Effector memory CD8-positive, alpha-beta T cell (primary cell): ENCODE measurements around the gene LONP2.
"Not testable (repeated sequence)": the region's sequence is repeated elsewhere in the genome, so short reads cannot be mapped to it uniquely, and the experiment has no call there.

Source experiments
- ATAC-seq: fragments of 150-1000 bp; cut with Tn5 transposase; replicated peaks from 2 replicates; pipeline ENCODE4 v1.10.0; 2021; ENCODE audit warnings: mild to moderate bottlenecking, moderate library complexity
- DNase-seq, 3 experiments: peaks; one replicate each; pipeline ENCODE4 v3.0.0; 2021
- H3K27ac Mint-ChIP-seq, 2 donors: one replicate each; pipeline ENCODE4 v1.8.0; 2022; ENCODE audit warnings: mild to moderate bottlenecking in 2 of 2, mixed read lengths in 2 of 2, moderate library complexity in 2 of 2
- H3K27me3 Mint-ChIP-seq, 2 donors: one replicate each; pipeline ENCODE4 v1.8.0; 2022; ENCODE audit warnings: mixed read lengths in 2 of 2
- H3K36me3 Mint-ChIP-seq: one replicate; pipeline ENCODE4 v1.8.0; 2022; ENCODE audit warnings: mild to moderate bottlenecking, moderate library complexity, mixed read lengths; ENCODE audit not compliant: insufficient read depth
- H3K4me1 Mint-ChIP-seq, 2 donors: one replicate each; pipeline ENCODE4 v1.8.0; 2022; ENCODE audit warnings: low read depth in 2 of 2, mixed read lengths in 2 of 2
- H3K4me3 Mint-ChIP-seq, 2 donors: one replicate each; pipeline ENCODE4 v1.8.0; 2022; ENCODE audit warnings: mild to moderate bottlenecking in 2 of 2, mixed read lengths in 2 of 2, moderate library complexity in 2 of 2
- H3K9me3 Mint-ChIP-seq, 2 donors: one replicate each; pipeline ENCODE4 v1.8.0; 2022; ENCODE audit warnings: mixed read lengths in 2 of 2

Gene LONP2

DNA sequence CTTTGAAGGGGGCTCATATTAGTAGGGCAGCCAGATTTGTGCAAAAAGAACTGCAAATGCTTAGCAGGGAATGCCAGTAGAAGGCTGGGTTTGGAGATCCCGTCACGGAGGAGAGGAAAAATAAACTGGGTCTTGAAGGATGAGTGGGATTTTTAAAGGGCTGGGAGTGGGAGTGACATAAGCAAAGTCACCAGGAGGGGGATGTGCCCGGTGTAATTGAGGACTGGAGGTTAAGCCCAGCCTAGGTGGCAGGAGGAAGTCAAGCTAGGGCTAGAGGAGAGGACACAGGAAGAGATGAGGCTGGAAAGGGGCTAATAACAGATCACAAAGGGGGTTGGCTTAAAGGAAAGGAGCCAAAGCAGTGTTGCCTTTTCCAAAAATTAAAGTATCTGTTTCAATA lies 23.2 kb upstream of the LONP2 start:
- Mint-ChIP-seq H3K27me3 (peaks cover 0 to 19% of the 10 kb centered on the region in 2 donors), H3K36me3 (no peaks in the 10 kb centered on the region), H3K27ac (no peak overlapping the region), H3K4me1 (no peaks in the 10 kb centered on the region), H3K4me3 (no peak overlapping the region), H3K9me3 (no peaks in the 10 kb centered on the region)
- DNase-seq (no peak), ATAC-seq (no peak)

- Mint-ChIP-seq H3K36me3 (no peaks in the 10 kb centered on the region), H3K9me3 (no peaks in the 10 kb centered on the region), H3K4me3 (no peak overlapping the region), H3K4me1 (no peaks in the 10 kb centered on the region), H3K27me3 (peaks cover 0 to 27% of the 10 kb centered on the region in 2 donors), H3K27ac (no peak overlapping the region)
- no peak for DNase-seq
- no peak for ATAC-seq
These were observed 20.6 kb upstream of the LONP2 start for GRCh38 chr16:48223490-48223889.

DNA sequence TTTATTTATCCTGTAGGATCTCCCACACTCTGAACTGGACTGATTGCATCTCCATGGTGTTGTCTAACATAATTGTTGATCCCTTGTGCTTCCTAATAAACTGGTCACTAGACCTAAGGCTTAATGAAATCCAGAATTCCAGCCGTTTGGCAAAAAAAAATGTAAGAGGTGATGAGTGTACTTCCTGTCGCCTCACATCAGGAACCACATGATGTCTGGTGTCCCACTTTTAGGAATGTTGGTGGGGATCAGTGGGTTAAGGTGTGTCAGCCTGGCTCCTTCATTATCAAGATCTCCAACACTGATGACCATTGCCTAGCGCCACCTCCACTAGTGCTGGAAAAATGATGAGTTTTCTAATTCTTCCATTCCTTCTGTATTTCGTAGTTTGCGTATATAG lies 18.6 kb upstream of the LONP2 start:
- DNase-seq (no peak), ATAC-seq (no peak)

GRCh38 chr16:48231727-48232492 lies 12.2 kb upstream of the LONP2 start:
- Mint-ChIP-seq H3K4me1 (no peaks in the 10 kb centered on the region), H3K36me3 (no peaks in the 10 kb centered on the region), H3K27ac (peak overlapping the region in 1 of 2 donors; percentile 33), H3K9me3 (no peaks in the 10 kb centered on the region), H3K4me3 (no peak overlapping the region), H3K27me3 (peaks cover 9 to 21% of the 10 kb centered on the region in 2 donors)
- no peak for DNase-seq
- no peak for ATAC-seq

More for the DNA sequence above, 18.6 kb upstream of the LONP2 start:
- no peaks in the 10 kb centered on the region for H3K4me1 Mint-ChIP-seq
- H3K9me3 Mint-ChIP-seq = no peaks in the 10 kb centered on the region
- H3K27ac Mint-ChIP-seq = no peak overlapping the region
- H3K36me3 Mint-ChIP-seq = no peaks in the 10 kb centered on the region
- H3K4me3 Mint-ChIP-seq = no peak overlapping the region
- peaks cover 9 to 39% of the 10 kb centered on the region in 2 donors for H3K27me3 Mint-ChIP-seq

GRCh38 chr16:48232493-48233040 lies 11.5 kb upstream of the LONP2 start:
- Mint-ChIP-seq H3K36me3 (no peaks in the 10 kb centered on the region), H3K9me3 (no peaks in the 10 kb centered on the region), H3K27me3 (peaks cover 9 to 23% of the 10 kb centered on the region in 2 donors), H3K4me3 (no peak overlapping the region), H3K4me1 (no peaks in the 10 kb centered on the region), H3K27ac (no peak overlapping the region)
- DNase-seq = no peak
- ATAC-seq = no peak

- Mint-ChIP-seq H3K36me3 (peaks cover 4% of the 10 kb centered on the region), H3K4me1 (no peaks in the 10 kb centered on the region), H3K27me3 (peaks cover 8 to 19% of the 10 kb centered on the region in 2 donors), H3K4me3 (no peak overlapping the region), H3K9me3 (no peaks in the 10 kb centered on the region), H3K27ac (no peak overlapping the region)
- ATAC-seq (no peak), DNase-seq (no peak)
These were observed 9.5 kb upstream of the LONP2 start for GRCh38 chr16:48234630-48235029.

DNA sequence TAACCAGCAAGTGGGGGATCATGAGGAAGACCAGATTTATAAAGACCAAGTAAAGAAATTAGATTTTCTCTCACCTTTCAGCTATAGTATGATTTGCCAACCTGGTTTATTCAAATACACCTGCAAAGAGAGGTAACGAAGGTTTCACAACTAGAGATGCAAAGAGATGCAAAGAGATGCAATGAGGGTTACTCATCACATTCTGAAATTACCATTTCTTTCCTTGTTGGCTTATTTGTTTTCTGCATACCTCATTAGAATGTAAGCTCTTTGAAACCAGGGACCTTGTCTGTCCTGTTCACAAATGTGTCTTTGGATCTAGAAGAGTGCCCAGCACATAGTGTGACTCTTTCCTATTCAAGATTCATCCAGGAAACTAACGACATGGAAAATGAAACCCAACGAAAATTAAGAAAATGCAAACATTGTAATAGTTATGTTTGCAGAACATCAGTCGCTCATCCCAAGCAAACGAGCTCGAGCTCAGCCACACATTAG lies 9.0 kb upstream of the LONP2 start:
- peaks cover 4% of the 10 kb centered on the region for H3K36me3 Mint-ChIP-seq
- H3K4me3 Mint-ChIP-seq = no peak overlapping the region
- H3K27ac Mint-ChIP-seq = no peak overlapping the region
- no peak for ATAC-seq
- H3K9me3 Mint-ChIP-seq = no peaks in the 10 kb centered on the region
- DNase-seq = no peak
- peaks cover 3 to 15% of the 10 kb centered on the region in 2 donors for H3K27me3 Mint-ChIP-seq
- H3K4me1 Mint-ChIP-seq = no peaks in the 10 kb centered on the region

- Mint-ChIP-seq H3K4me3 (no peak overlapping the region), H3K27me3 (peaks cover 0 to 10% of the 10 kb centered on the region in 2 donors), H3K4me1 (no peaks in the 10 kb centered on the region), H3K9me3 (no peaks in the 10 kb centered on the region), H3K36me3 (peaks cover 4% of the 10 kb centered on the region), H3K27ac (no peak overlapping the region)
- ATAC-seq = no peak
- no peak for DNase-seq
These were observed 8.5 kb upstream of the LONP2 start for GRCh38 chr16:48235556-48236136.

GRCh38 chr16:48236286-48236685 lies 7.8 kb upstream of the LONP2 start:
- ATAC-seq (no peak), DNase-seq (no peak)
- Mint-ChIP-seq H3K27ac (no peak overlapping the region), H3K36me3 (peaks cover 4% of the 10 kb centered on the region), H3K9me3 (no peaks in the 10 kb centered on the region), H3K4me3 (no peak overlapping the region), H3K27me3 (peaks cover 0 to 10% of the 10 kb centered on the region in 2 donors), H3K4me1 (no peaks in the 10 kb centered on the region)

DNA sequence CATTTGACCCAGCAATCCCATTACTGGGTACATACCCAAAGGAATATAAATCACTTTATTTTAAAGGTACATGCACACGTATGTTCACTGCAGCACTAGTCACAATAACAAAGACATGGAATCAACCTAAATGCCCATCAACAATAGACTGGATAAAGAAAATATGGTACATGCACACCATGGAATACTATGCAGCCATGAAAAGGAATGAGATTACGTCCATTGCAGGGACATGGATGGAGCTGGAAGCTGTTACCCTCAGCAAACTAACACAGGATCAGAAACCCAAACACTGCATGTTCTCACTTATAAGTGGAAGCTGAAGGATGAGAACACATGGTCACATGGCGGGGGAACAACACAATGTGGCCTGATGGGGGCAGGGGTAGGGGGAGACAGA lies 4.0 kb upstream of the LONP2 start:
- H3K4me3 Mint-ChIP-seq = not testable (repeated sequence)
- H3K36me3 Mint-ChIP-seq = peaks cover 11% of the 10 kb centered on the region

DNA sequence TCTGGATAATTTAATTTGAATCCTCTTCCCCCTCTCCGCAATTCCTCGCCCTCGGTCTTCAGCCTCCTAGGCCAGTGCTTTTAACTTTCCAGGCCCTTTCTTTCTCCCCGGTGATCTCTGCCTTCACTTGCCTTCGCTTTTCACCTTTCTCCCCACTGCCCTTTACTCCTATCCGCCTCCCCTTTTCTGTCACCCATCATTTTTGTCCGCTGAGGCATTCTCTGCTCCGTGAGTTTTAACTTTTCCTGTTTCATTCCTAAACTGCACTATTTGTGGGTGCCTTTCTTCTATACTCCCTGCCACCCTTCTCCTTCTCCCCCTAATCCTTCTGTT lies 729 bp downstream of the LONP2 start:
- DNase-seq (no peak), ATAC-seq (no peak)
- Mint-ChIP-seq H3K27ac (peak overlapping the region; percentile 93 to 98), H3K27me3 (no peaks in the 10 kb centered on the region), H3K4me1 (peaks cover 22 to 31% of the 10 kb centered on the region in 2 donors), H3K9me3 (no peaks in the 10 kb centered on the region), H3K4me3 (peak overlapping the region; percentile 84 to 97), H3K36me3 (peaks cover 15% of the 10 kb centered on the region)

More for the DNA sequence above, 4.0 kb upstream of the LONP2 start:
- not testable (repeated sequence) for H3K27me3 Mint-ChIP-seq, H3K9me3 Mint-ChIP-seq, H3K27ac Mint-ChIP-seq, DNase-seq, H3K4me1 Mint-ChIP-seq, ATAC-seq

GRCh38 chr16:48246066-48246465 lies 2.0 kb downstream of the LONP2 start:
- H3K4me3 Mint-ChIP-seq = peak overlapping the region; percentile 84 to 97
- H3K36me3 Mint-ChIP-seq = peaks cover 21% of the 10 kb centered on the region
- no peaks in the 10 kb centered on the region for H3K9me3 Mint-ChIP-seq
- no peaks in the 10 kb centered on the region for H3K27me3 Mint-ChIP-seq
- H3K27ac Mint-ChIP-seq = peak overlapping the region in 1 of 2 donors; percentile 98
- ATAC-seq = no peak
- no peak for DNase-seq
- H3K4me1 Mint-ChIP-seq = peaks cover 25 to 38% of the 10 kb centered on the region in 2 donors

DNA sequence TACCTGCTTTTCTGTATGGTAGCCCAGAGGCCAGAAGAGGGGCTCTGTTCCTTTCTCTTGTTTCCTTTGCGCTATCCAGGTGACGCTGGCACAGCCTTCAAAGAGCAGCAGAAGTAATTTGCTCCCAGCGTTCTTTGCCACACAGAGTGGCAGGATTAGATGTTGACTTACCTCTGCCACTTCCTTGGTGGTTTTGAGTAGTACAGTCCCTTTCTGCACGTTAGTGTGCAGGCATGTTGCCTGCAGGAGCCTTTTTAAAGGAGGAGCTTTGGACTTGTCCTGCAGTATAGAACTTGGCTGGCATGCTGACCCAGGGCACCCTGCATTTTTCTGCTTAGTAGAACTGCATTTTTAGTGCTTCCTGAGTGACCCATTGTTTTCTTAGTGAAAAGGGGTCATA lies 3.2 kb downstream of the LONP2 start, which contains the start of gene ABCC11:
TSS of gene ABCC11 (minus strand) at position 229 of the 400 bp plus-strand sequence. CDS start 15,618 bp downstream, outside the sequence.
- H3K27me3 Mint-ChIP-seq = no peaks in the 10 kb centered on the region
- ATAC-seq = no peak
- H3K4me3 Mint-ChIP-seq = peak within 1 kb of the TSS; percentile 84 to 97
- peak within 1 kb of the TSS; percentile 60 to 68 for H3K27ac Mint-ChIP-seq
- no peak for DNase-seq
- no peaks in the 10 kb centered on the region for H3K9me3 Mint-ChIP-seq
- H3K4me1 Mint-ChIP-seq = peaks cover 31 to 42% of the 10 kb centered on the region in 2 donors
- peaks cover 21% of the 10 kb centered on the region for H3K36me3 Mint-ChIP-seq
